HCT116 (cell line): ENCODE data around the gene KNL1. TPM values are rescaled to one million over a fixed set of nuclear protein-coding genes. Genes with fewer than 3 reads are reported as not detected.

Experiments
- ATAC-seq: fragments of 200-7000 bp; cut with Tn5 transposase; 2 replicates; pipeline ENCODE4 v1.9.1; 2020; ENCODE audit warnings: mild to moderate bottlenecking, moderate library complexity
- BruUV-seq: library from RNA; stranded (reverse); fragments of 400-500 nt; replicated peaks from 2 replicates; lab custom pipeline; 2021; lab: Mats Ljungman, UMichigan
- CTCF ChIA-PET: fragments of 300-600 bp; sonication (Branson Sonifier 250); formaldehyde crosslinking; loops from one replicate; lab custom pipeline; 2021; ENCODE audit warnings: antibody characterized with exemption; lab: Charles Lee
- POLR2A ChIA-PET: fragments of 300-600, 350-600 bp; sonication (Branson Sonifier 250); formaldehyde crosslinking; loops from one replicate; lab custom pipeline; 2021; ENCODE audit warnings: antibody characterized with exemption; lab: Charles Lee
- RAD21 ChIA-PET, 2 experiments: fragments of 300-600 bp; sonication (Branson Sonifier 250); formaldehyde crosslinking; loops; one replicate each; lab custom pipeline; 2023; ENCODE audit warnings: low total read pairs in 2 of 2; ENCODE audit not compliant: uncharacterized antibody in 2 of 2, unreplicated experiment in 2 of 2, low non-redundant PET in 1 of 2; lab: Charles Lee
- DNase-seq: peaks from one replicate; pipeline ENCODE4 v3.0.0-alpha.2; 2010; ENCODE audit warnings: low read depth, low spot score
- H2AFZ ChIP-seq: fragments of 200-600 bp; shearing (Covaris generic), sonication (generic); 2 replicates; pipeline ENCODE4 v1.6.1; 2017; ENCODE audit warnings: low read depth, mixed run types, mixed read lengths, antibody characterized with exemption, low read length; ENCODE audit not compliant: poor library complexity, severe bottlenecking
- H3K27ac ChIP-seq: 2 replicates; pipeline ENCODE4 v1.5.1; 2012; ENCODE audit warnings: low read depth, low read length
- H3K27me3 ChIP-seq: fragments of 200-600 bp; sonication (generic); 2 replicates; pipeline ENCODE4 v1.6.1; 2016; ENCODE audit warnings: mixed run types, low read length, mixed read lengths; ENCODE audit not compliant: insufficient read depth
- H3K36me3 ChIP-seq, 2 experiments: fragments of 200-500 bp in 1 of 2; fragments of 200-600 bp in 1 of 2; sonication (Bioruptor generic) in 1 of 2; sonication (generic) in 1 of 2; 2 replicates each; pipeline versions ENCODE4 v1.5.1 to v1.6.1; 2014 to 2016; ENCODE audit warnings: low read length in 2 of 2, inconsistent platforms in 1 of 2, mixed read lengths in 1 of 2, mixed run types in 1 of 2; ENCODE audit not compliant: insufficient read depth in 2 of 2, control insufficient read depth in 1 of 2
- H3K4me1 ChIP-seq, 2 experiments: fragments of 200-600 bp in 1 of 2; sonication (generic) in 1 of 2; 2 replicates each; pipeline versions ENCODE4 v1.5.1 to v1.6.1; 2012 to 2017; ENCODE audit warnings: low read length in 2 of 2, inconsistent platforms in 1 of 2, mild to moderate bottlenecking in 1 of 2, mixed read lengths in 1 of 2, mixed run types in 1 of 2, moderate library complexity in 1 of 2; ENCODE audit not compliant: insufficient read depth in 2 of 2, control insufficient read depth in 1 of 2
- H3K4me2 ChIP-seq: fragments of 200-600 bp; sonication (generic); 2 replicates; pipeline ENCODE4 v1.6.1; 2017; ENCODE audit warnings: mixed run types, low read length, mixed read lengths
- H3K4me3 ChIP-seq, 2 experiments: fragments of 200-600 bp in 1 of 2; sonication (generic) in 1 of 2; replicated peaks in 1 of 2; 2 replicates each; pipeline ENCODE4 v1.5.1; 2011 to 2016; ENCODE audit warnings: low read length in 2 of 2, control low read depth in 1 of 2, low read depth in 1 of 2, mild to moderate bottlenecking in 1 of 2, mixed read lengths in 1 of 2, mixed run types in 1 of 2
- H3K79me2 ChIP-seq: fragments of 200-600 bp; sonication (generic); 2 replicates; pipeline ENCODE4 v1.6.1; 2017; ENCODE audit warnings: mild to moderate bottlenecking, mixed run types, low read length, moderate library complexity, mixed read lengths; ENCODE audit not compliant: insufficient read depth
- H3K9ac ChIP-seq: fragments of 200-600 bp; sonication (generic); 2 replicates; pipeline ENCODE4 v1.6.1; 2016; ENCODE audit warnings: low read length, mixed read lengths
- H3K9me2 ChIP-seq: fragments of 200-600 bp; sonication (generic), shearing (Covaris generic); 2 replicates; pipeline ENCODE4 v1.6.1; 2017; ENCODE audit warnings: mixed run types, mild to moderate bottlenecking, moderate library complexity; ENCODE audit not compliant: insufficient read depth
- H3K9me3 ChIP-seq, 2 experiments: fragments of 200-500 bp in 1 of 2; fragments of 200-600 bp in 1 of 2; sonication (Bioruptor generic) in 1 of 2; sonication (generic) in 1 of 2; 2 replicates each; pipeline ENCODE4 v1.6.1; 2014 to 2017; ENCODE audit warnings: low read length in 2 of 2, mixed read lengths in 2 of 2, inconsistent platforms in 1 of 2, low read depth in 1 of 2, mild to moderate bottlenecking in 1 of 2, mixed run types in 1 of 2, moderate library complexity in 1 of 2; ENCODE audit not compliant: control insufficient read depth in 1 of 2, insufficient read depth in 1 of 2
- H4K20me1 ChIP-seq: fragments of 200-600 bp; sonication (generic), shearing (Covaris generic); 2 replicates; pipeline ENCODE4 v1.6.1; 2017; ENCODE audit warnings: mixed run types, mild to moderate bottlenecking, moderate library complexity; ENCODE audit not compliant: insufficient read depth
- ATF3 ChIP-seq: IDR thresholded peaks from 2 replicates; pipeline ENCODE4 v1.6.1; 2012
- CBX3 ChIP-seq: IDR thresholded peaks from 2 replicates; pipeline ENCODE4 v1.6.1; 2012; ENCODE audit warnings: low read depth
- EGR1 ChIP-seq: IDR thresholded peaks from 2 replicates; pipeline ENCODE4 v1.6.1; 2012; ENCODE audit warnings: low read depth
- EZH2phosphoT487 ChIP-seq: fragments of 200-600 bp; IDR thresholded peaks from 2 replicates; pipeline ENCODE4 v1.6.1; 2018; ENCODE audit warnings: antibody characterized with exemption, borderline replicate concordance
- MAX ChIP-seq: IDR thresholded peaks from 2 replicates; pipeline ENCODE4 v1.6.1; 2012
- POLR2AphosphoS5 ChIP-seq: IDR thresholded peaks from 2 replicates; pipeline ENCODE4 v1.6.1; 2011; ENCODE audit warnings: mild to moderate bottlenecking, low read depth, low read length, moderate library complexity
- REST ChIP-seq: IDR thresholded peaks from 2 replicates; pipeline ENCODE4 v1.6.1; 2012; ENCODE audit warnings: low read depth
- SIN3A ChIP-seq: IDR thresholded peaks from 2 replicates; pipeline ENCODE4 v1.6.1; 2012; ENCODE audit warnings: low read depth
- SRF ChIP-seq: IDR thresholded peaks from 2 replicates; pipeline ENCODE4 v1.6.1; 2012; ENCODE audit warnings: low read depth
- ZBTB33 ChIP-seq: IDR thresholded peaks from 2 replicates; pipeline ENCODE4 v1.6.1; 2011; ENCODE audit warnings: mild to moderate bottlenecking, low read length, moderate library complexity; ENCODE audit not compliant: insufficient replicate concordance; ENCODE audit errors: extremely low read depth
- ZFX ChIP-seq: fragments of 450-650 bp; IDR thresholded peaks from 2 replicates; pipeline ENCODE4 v1.6.1; 2017
- intact Hi-C: fragments of 100-400 bp; cut with micrococcal nuclease; formaldehyde crosslinking; loops from 2 replicates; pipeline ENCODE4 v1.10.0; 2022
- total RNA-seq: library from RNA; stranded (reverse); gene quantifications from one replicate; pipeline ENCODE4 v1.2.1, GENCODE V29; 2021; ENCODE audit not compliant: unreplicated experiment

Gene KNL1
- total RNA-seq, 1 experiment from 2014 or later: 30.6 TPM

GRCh38 chr15:40637221-40637745, 43.2 kb downstream of the KNL1 start:
- no peak overlapping the region for H2AFZ ChIP-seq
- no peaks in the 10 kb centered on the region for H3K27me3 ChIP-seq
- H3K4me2 ChIP-seq: no peak overlapping the region
- BruUV-seq: no TSS peak
- no peak overlapping the region for H3K4me3 ChIP-seq
- ChIA-PET CTCF (no interaction called here), RAD21 (no interaction called here), POLR2A (no interaction called here)
- peaks cover 8 to 26% of the 10 kb centered on the region in 2 experiments for H3K36me3 ChIP-seq
- no peak overlapping the region for H3K9ac ChIP-seq
- ATAC-seq: no peak
- no peak for TF ChIP-seq MAX
- TF ChIP-seq EZH2phosphoT487: no peak
- TF ChIP-seq POLR2AphosphoS5: no peak
- no peak for TF ChIP-seq ZFX
- no peak for TF ChIP-seq ATF3
- TF ChIP-seq REST: no peak
- TF ChIP-seq SIN3A: no peak
- TF ChIP-seq ZBTB33: no peak
- TF ChIP-seq CBX3: no peak
- TF ChIP-seq SRF: no peak
- no peak for TF ChIP-seq EGR1
- DNase-seq: no peak
- intact Hi-C loops: no loop called here
- H3K4me1 ChIP-seq: peaks cover 0 to 7% of the 10 kb centered on the region in 2 experiments; a peak in 1 of 4 replicates
- H3K79me2 ChIP-seq: no peaks in the 10 kb centered on the region
- no peaks in the 10 kb centered on the region for H4K20me1 ChIP-seq
- no peaks in the 10 kb centered on the region for H3K9me2 ChIP-seq
- no peak overlapping the region for H3K27ac ChIP-seq
- H3K9me3 ChIP-seq: no peaks in the 10 kb centered on the region
